Measurements from ENCODE around the gene COX7A2. TPM values are rescaled to one million over a fixed set of nuclear protein-coding genes. Genes with fewer than 3 reads are reported as not detected.

COX7A2 gene
- total RNA-seq, 4 donors from 2014 or later = 166 to 413 (median 222) TPM

- Histone ChIP-seq H3K4me1 (peaks cover 23 to 34% of the 10 kb centered on the region in 2 donors), H3K9me3 (no peaks in the 10 kb centered on the region), H3K36me3 (no peaks in the 10 kb centered on the region), H3K4me3 (no peak overlapping the region), H3K27ac (peak overlapping the region in 3 of 4 donors; percentile 35 to 73 (median 58)), H3K27me3 (no peaks in the 10 kb centered on the region)
- ATAC-seq (no peak), DNase-seq (no peak)
- intact Hi-C loops (cut with DNase I; ENCODE audit: low total_unique reads) (no loop called here), in situ Hi-C loops (cut with MboI; ENCODE audit: low sequenced_read_pairs in 4 of 4) (loop anchor here in 3 of 4 donors (10.0 kb wide), 1 partner anchor 214 kb away; no protein-coding TSS in a partner anchor)
- TF ChIP-seq POLR2A (IDR thresholded peaks at IDR 0.05) = no peak
- TF ChIP-seq CTCF (IDR thresholded peaks at IDR 0.05 in 4 of 5, conservative IDR thresholded peaks at IDR 0.05 in 1 of 5) = no peak
Measured at GRCh38 chr6:75290136-75290945, 46.7 kb upstream of the COX7A2 start.

- H3K36me3 ChIP-seq = no peaks in the 10 kb centered on the region
- ATAC-seq = no peak
- H3K27me3 ChIP-seq = no peaks in the 10 kb centered on the region
- in situ Hi-C loops (cut with MboI; ENCODE audit: low sequenced_read_pairs in 4 of 4) = no loop called here
- H3K4me1 ChIP-seq = peaks cover 30 to 38% of the 10 kb centered on the region in 2 donors
- H3K27ac ChIP-seq = no peak overlapping the region
- no peaks in the 10 kb centered on the region for H3K9me3 ChIP-seq
- intact Hi-C loops (cut with DNase I; ENCODE audit: low total_unique reads) = loop anchor here (5.0 kb wide), 1 partner anchor 314 kb away; the partner anchor contains the start of gene SENP6
- no peak for TF ChIP-seq CTCF (IDR thresholded peaks at IDR 0.05 in 4 of 5, conservative IDR thresholded peaks at IDR 0.05 in 1 of 5)
- TF ChIP-seq POLR2A (IDR thresholded peaks at IDR 0.05) = no peak
- no peak overlapping the region for H3K4me3 ChIP-seq
- no peak for DNase-seq
Measured at GRCh38 chr6:75288023-75288422, 44.4 kb upstream of the COX7A2 start.

GRCh38 chr6:75287424-75287823, 43.8 kb upstream of the COX7A2 start:
- Histone ChIP-seq H3K9me3 (no peaks in the 10 kb centered on the region), H3K36me3 (no peaks in the 10 kb centered on the region), H3K27ac (no peak overlapping the region), H3K4me3 (no peak overlapping the region), H3K4me1 (peaks cover 30 to 38% of the 10 kb centered on the region in 2 donors), H3K27me3 (no peaks in the 10 kb centered on the region)
- in situ Hi-C loops (cut with MboI; ENCODE audit: low sequenced_read_pairs in 4 of 4) = no loop called here
- intact Hi-C loops (cut with DNase I; ENCODE audit: low total_unique reads) = loop anchor here (5.0 kb wide), 1 partner anchor 315 kb away; the partner anchor contains the start of gene SENP6
- no peak for ATAC-seq
- TF ChIP-seq CTCF (IDR thresholded peaks at IDR 0.05 in 4 of 5, conservative IDR thresholded peaks at IDR 0.05 in 1 of 5) (no peak), POLR2A (IDR thresholded peaks at IDR 0.05) (no peak)
- DNase-seq = no peak

GRCh38 chr6:75286955-75287354, 43.4 kb upstream of the COX7A2 start:
- DNase-seq (no peak), ATAC-seq (no peak)
- no peaks in the 10 kb centered on the region for H3K9me3 ChIP-seq
- no peak overlapping the region for H3K4me3 ChIP-seq
- H3K36me3 ChIP-seq = no peaks in the 10 kb centered on the region
- intact Hi-C loops (cut with DNase I; ENCODE audit: low total_unique reads) = loop anchor here (5.0 kb wide), 1 partner anchor 315 kb away; the partner anchor contains the start of gene SENP6
- no peak overlapping the region for H3K27ac ChIP-seq
- H3K27me3 ChIP-seq = no peaks in the 10 kb centered on the region
- H3K4me1 ChIP-seq = peaks cover 31 to 37% of the 10 kb centered on the region in 2 donors
- in situ Hi-C loops (cut with MboI; ENCODE audit: low sequenced_read_pairs in 4 of 4) = no loop called here
- TF ChIP-seq CTCF (IDR thresholded peaks at IDR 0.05 in 4 of 5, conservative IDR thresholded peaks at IDR 0.05 in 1 of 5) (no peak), POLR2A (IDR thresholded peaks at IDR 0.05) (no peak)

Measured in gastrocnemius medialis (tissue), 4 donors.